A673 (cell line): ENCODE data around the gene CHAMP1.

Experiments
- CTCF ChIP-seq: fragments of 300-800, 200-600 bp; sonication (generic); conservative IDR thresholded peaks from 2 replicates; pipeline ENCODE4 v1.5.1; 2017; ENCODE audit warnings: low read depth, mild to moderate bottlenecking, antibody characterized with exemption, low read length, moderate library complexity, mixed read lengths
- EZH2 ChIP-seq: fragments of 200-600 bp; sonication (generic); IDR thresholded peaks from 2 replicates; pipeline ENCODE4 v1.6.1; 2017; ENCODE audit warnings: borderline replicate concordance, low read depth, mild to moderate bottlenecking, mixed read lengths, antibody characterized with exemption, low read length; ENCODE audit not compliant: poor library complexity, severe bottlenecking

GRCh38 chr13:114318624-114319023 is 4.3 kb downstream of the CHAMP1 start:
- TF ChIP-seq CTCF (no peak), EZH2 (no peak)
